GM21515 (cell line): ENCODE results near the gene MTLN.
"Not testable (repeated sequence)": the region's sequence is repeated elsewhere in the genome, so short reads cannot be mapped to it uniquely, and the experiment has no call there.

Experiments
- ATAC-seq: cut with Tn5 transposase; IDR thresholded peaks from one replicate; pipeline ENCODE4 v1.9.1; 2021; ENCODE audit not compliant: unreplicated experiment

MTLN gene

DNA sequence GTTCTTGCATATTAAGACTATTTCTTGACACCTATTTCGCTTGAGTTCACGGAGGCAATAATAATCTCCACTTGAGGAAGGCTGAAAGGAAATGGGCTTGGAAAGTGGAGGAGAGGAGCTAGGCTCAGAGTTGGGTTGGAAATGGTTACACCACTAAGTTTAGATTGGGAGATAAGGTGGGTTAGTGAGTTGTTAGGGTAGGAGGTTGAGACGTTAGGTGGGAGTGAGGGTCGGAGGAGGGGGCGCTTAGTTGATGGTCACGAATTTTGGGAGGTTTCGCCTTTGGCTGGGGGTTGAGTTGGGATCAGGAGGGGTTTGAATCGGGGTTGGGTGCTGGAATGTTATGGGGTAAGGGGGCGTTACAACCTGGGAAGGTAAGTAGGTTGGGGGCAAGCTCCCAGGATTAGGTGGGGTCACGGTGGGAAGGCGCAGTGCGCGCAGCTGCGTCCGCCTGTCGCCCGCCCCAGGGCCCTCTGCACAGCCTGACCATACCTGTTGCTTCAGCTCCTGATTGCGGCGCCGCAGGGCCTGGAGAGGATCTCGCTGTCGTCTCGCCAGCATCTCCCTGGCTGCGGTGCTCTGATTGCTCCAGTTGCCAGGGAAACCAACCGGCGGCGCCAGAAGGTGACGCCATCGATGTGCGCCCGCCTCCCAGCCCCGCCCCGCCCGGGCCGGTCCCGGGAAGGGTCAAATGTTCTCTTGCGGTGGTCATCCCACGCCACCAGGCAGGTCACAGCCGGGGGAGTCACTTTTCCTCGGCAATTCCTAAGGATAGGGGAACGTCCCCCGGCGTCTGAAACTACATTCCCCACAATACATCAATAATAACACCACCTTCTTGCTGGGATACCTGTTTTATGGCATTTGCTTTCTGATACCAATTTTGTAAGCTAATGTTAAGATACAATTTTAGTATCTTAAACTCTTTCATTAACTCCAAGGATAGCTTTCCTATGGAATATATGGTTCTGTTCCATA, 7.7 kb downstream of the MTLN start, which contains the start of gene NPHP1:
TSS of gene NPHP1 (minus strand) at position 606 of the 978 bp plus-strand sequence. CDS start at position 561, 45 bp downstream.
- ATAC-seq, result peak; percentile 95

DNA sequence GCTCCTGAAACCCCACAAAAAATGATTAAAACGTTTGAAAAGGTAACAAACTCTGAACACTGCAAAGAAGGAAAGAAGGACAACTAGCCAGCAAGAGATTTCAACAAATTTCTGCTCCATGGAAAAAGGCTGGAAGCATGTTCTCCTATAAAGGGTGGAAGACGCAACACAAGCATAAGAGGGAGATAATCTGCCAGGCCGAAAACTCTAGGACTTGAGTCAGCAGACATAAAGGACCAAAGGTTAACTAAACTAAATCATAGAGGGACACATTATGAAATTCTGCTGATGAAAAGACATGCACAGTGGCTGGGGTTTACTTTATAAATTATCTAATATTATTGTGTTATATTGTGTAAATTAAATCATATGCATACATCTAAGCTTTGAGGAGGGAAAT, 14.3 kb downstream of the MTLN start:
- no peak for ATAC-seq

GRCh38 chr2:110197452-110197851, 14.9 kb downstream of the MTLN start:
- no peak for ATAC-seq

DNA sequence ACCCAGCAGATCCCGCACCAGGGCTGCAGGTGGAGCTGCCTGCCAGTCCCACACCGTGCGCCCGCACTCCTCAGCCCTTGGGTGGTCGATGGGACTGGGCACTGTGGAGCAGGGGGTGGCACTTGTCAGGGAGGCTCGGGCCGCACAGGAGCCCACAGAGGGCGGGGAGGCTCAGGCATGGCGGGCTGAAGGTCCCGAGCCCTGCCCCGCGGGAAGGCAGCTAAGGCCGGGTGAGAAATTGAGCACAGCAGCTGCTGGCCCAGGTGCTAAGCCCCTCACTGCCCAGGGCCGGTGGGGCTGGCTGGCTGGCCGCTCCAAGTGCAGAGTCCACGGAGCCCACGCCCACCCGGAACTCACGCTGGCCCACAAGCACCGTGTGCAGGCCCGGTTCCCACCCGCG, 22.2 kb downstream of the MTLN start:
- not testable (repeated sequence) for ATAC-seq

- ATAC-seq, result no peak
Measured at GRCh38 chr2:110182449-110182848, 29.9 kb downstream of the MTLN start.

DNA sequence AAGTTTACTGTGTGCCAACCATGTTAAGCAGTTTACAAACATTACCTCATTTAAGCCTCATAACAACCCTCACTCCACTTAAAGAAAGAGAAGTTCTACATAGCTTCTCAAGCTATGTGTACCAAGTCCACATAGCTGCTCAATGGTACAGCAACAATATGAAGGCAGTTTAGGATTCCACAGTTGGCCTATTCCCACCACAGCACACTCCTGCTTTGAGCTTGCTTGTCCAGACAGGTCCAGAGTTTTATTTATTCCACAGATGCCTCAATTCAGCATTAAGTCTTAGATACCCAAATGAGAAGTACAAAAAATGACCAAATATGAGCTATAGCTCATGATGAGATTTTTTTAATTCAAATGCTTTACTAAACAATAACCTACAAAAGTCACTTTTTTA, 32.3 kb downstream of the MTLN start:
- no peak for ATAC-seq

DNA sequence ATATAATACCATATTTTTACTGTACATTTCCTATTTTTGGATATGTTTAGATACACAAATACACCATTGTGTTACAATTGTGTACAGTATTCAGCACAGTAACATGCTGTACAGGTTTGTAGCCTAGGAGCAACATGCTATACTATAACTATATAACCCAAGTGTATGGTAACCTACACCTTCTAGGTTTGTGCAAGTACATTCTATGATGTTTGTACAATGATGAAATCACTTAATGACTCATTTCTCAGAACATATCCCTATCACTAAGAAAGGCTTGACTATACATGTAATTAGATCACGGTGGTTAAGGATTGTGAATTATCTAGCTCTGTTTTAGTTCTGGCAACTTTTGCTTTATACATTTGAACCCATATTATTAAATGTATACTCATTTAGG, 38.8 kb downstream of the MTLN start:
- no peak for ATAC-seq

DNA sequence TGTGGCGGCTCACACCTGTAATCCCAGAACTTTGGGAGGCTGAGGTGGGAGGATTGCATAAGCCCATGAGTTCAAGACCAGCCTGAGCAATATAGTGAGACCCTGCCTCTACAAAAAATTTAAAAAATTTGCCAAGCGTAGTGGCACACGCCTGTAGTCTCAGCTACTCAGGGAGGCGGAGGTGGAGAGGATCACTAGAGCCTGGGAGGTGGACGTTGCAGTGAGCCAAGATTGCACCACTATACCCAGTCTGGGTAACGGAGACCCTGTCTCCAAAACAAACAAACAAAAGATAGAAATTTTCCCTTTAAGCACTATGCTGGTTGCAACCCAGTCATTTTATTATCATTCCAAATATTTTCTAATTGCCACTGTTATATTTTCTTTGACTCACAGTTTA, 39.8 kb downstream of the MTLN start:
- ATAC-seq, result no peak

DNA sequence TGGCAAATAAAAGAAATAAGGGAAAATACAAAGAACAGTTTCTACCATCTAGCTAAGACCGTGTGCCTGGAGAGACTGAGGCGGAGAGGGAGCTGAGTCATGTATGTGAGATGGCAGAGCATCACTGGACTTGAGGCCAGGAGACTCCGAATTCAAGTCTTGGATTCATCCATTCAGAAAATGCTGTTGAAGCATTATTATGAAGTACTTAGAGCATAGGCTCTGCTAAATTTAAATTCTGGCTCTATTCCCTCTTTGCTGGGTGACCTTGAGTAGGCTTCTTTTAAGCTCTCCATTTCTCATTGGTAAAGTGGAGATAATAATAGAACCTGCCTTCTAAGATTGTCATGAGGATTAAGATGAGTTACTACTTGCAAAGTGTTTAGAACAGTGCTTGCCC, 42.2 kb downstream of the MTLN start:
- ATAC-seq, result no peak

DNA sequence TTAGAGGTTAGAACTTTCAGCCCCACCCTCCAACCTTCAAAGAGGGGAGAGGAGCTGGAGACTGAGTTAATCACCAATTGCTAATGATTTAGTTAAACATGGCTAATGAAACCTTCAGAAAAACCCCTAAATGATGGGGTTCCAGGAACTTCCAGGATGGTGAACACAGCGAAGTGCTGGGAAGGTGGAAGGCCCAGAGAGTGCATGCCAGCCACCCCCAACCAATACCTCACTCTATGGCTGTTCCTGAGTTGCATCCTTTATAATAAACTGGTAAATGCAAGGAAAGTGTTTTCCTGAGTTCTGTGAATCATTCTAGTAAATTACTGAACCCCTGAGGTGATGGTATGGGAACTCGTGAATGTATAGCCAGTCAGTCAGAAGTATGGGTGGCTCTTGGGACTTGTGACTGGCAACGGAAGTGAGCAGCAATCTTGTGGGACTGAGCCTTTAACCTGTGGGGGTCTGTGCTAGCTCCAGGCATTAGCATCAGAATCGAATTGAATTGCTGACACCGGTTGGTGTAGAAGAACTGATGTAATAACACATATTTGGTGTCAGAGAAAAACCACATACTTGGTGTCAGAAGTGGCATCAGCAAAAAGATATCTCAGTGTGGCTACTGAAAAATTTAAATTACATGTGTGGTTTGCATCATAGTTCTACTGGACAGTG, 44.9 kb downstream of the MTLN start:
- ATAC-seq, result no peak

DNA sequence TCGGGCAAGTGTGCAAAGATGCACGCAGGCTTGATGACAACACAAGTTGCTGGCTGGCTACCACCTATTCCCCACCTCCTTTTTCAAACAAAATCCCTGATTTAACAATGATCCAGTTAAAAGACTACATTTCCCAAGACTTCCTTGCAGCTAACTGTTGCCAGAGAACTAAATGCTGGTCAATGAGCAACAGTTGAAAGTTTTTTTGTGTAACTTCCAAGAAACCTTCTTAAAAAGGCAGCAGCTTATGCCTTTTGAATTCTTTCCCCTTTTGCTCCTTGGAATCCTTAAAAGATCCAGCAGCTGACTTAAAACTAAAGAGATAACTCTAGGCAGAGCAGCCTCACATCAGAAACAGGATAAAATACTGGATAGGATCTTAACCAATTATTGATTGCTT, 46.1 kb downstream of the MTLN start:
- no peak for ATAC-seq
